Parathyroid adenoma (tissue), 2 donors: ENCODE measurements around the gene ZNF385A.
A peak's percentile ranks its signal among the peaks of the same experiment; 100 is the strongest.

ENCODE experiments used
- H2AFZ ChIP-seq: fragments of 300-600 bp; sonication (generic); one replicate; pipeline ENCODE4 v1.7.0; 2017; ENCODE audit warnings: antibody characterized with exemption, mild to moderate bottlenecking
- H3K27ac ChIP-seq: fragments of 300-600 bp; sonication (generic); one replicate; pipeline ENCODE4 v1.7.0; 2017
- H3K27me3 ChIP-seq: fragments of 300-600 bp; sonication (generic); one replicate; pipeline ENCODE4 v1.7.0; 2017; ENCODE audit warnings: low read length; ENCODE audit not compliant: control insufficient read depth, insufficient read depth
- H3K36me3 ChIP-seq: fragments of 300-600 bp; sonication (generic); one replicate; pipeline ENCODE4 v1.7.0; 2017; ENCODE audit warnings: low read length; ENCODE audit not compliant: control insufficient read depth, insufficient read depth
- H3K4me1 ChIP-seq: fragments of 300-600 bp; sonication (generic); one replicate; pipeline ENCODE4 v1.7.0; 2017; ENCODE audit warnings: control low read depth
- H3K4me2 ChIP-seq: fragments of 300-600 bp; sonication (generic); one replicate; pipeline ENCODE4 v1.7.0; 2017; ENCODE audit warnings: low read length
- H3K4me3 ChIP-seq: fragments of 300-600 bp; sonication (generic); one replicate; pipeline ENCODE4 v1.7.0; 2017; ENCODE audit warnings: low read depth, low read length
- H3K79me2 ChIP-seq: fragments of 300-600 bp; sonication (generic); one replicate; pipeline ENCODE4 v1.7.0; 2017; ENCODE audit warnings: control low read depth
- H3K9ac ChIP-seq: fragments of 300-600 bp; sonication (generic); one replicate; pipeline ENCODE4 v1.7.0; 2017; ENCODE audit warnings: mild to moderate bottlenecking
- H3K9me3 ChIP-seq: fragments of 300-600 bp; sonication (generic); one replicate; pipeline ENCODE4 v1.7.0; 2017; ENCODE audit warnings: low read length; ENCODE audit not compliant: control insufficient read depth
- TF ChIP-seq, protein P1 (sequence below): fragments of 300-600 bp; sonication (generic); IDR thresholded peaks from one replicate; pipeline ENCODE4 v1.7.0; 2017; ENCODE audit warnings: antibody characterized with exemption, mild to moderate bottlenecking
- donor health status: primary hyperparathyroidism.

The ZNF385A gene

DNA sequence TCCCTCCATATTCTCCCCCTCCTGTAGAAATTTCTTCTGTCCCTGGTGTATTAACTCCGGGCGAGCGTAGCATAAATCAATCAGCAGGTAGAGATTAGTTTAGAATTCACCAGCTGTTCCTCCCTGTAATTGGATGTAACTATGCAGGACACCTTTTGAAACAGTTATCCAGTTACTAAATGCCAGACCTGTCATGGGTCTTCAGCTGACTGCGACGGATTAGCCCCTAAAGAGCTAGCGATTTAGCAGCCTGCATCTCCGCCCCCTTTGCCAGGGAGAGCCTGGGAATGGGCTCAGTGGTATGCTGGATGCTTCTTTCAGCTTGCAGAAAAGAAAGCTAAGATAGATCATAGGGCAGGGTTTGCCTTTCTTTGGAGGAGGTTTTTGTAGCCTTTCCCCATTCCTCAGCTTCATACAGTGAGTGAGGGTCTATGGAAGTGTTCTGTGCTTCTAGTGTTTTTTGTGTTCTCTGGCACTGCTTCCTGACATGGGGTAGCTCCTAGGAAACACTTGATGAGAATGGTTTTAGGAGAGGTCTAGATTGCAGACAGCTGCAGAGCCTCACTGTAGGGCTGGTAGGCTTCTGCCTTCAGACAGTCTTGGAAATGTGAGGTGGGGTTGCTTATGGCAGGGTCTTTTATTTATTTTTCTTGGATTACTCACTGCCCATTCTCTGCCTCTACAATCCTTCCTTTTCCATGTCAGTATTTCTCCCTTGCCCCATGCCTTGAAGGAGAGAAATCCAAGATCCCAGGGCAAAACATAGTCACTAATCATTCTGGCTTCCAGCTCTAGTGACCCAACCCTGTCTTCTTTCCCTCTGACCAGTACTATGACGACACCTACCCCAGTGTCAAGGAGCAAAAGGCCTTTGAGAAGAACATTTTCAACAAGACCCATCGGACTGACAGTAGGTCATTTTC is 42.9 kb downstream of the ZNF385A start:
- Histone ChIP-seq H3K27me3 (no peaks in the 10 kb centered on the region), H3K4me3 (no peak overlapping the region), H3K27ac (no peak overlapping the region), H3K36me3 (no peaks in the 10 kb centered on the region), H3K79me2 (no peaks in the 10 kb centered on the region), H3K9ac (no peak overlapping the region), H2AFZ (no peak overlapping the region), H3K4me2 (no peak overlapping the region), H3K4me1 (peaks cover 5% of the 10 kb centered on the region), H3K9me3 (no peaks in the 10 kb centered on the region)
- TF ChIP-seq, protein P1, sequence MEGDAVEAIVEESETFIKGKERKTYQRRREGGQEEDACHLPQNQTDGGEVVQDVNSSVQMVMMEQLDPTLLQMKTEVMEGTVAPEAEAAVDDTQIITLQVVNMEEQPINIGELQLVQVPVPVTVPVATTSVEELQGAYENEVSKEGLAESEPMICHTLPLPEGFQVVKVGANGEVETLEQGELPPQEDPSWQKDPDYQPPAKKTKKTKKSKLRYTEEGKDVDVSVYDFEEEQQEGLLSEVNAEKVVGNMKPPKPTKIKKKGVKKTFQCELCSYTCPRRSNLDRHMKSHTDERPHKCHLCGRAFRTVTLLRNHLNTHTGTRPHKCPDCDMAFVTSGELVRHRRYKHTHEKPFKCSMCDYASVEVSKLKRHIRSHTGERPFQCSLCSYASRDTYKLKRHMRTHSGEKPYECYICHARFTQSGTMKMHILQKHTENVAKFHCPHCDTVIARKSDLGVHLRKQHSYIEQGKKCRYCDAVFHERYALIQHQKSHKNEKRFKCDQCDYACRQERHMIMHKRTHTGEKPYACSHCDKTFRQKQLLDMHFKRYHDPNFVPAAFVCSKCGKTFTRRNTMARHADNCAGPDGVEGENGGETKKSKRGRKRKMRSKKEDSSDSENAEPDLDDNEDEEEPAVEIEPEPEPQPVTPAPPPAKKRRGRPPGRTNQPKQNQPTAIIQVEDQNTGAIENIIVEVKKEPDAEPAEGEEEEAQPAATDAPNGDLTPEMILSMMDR: no peak

DNA sequence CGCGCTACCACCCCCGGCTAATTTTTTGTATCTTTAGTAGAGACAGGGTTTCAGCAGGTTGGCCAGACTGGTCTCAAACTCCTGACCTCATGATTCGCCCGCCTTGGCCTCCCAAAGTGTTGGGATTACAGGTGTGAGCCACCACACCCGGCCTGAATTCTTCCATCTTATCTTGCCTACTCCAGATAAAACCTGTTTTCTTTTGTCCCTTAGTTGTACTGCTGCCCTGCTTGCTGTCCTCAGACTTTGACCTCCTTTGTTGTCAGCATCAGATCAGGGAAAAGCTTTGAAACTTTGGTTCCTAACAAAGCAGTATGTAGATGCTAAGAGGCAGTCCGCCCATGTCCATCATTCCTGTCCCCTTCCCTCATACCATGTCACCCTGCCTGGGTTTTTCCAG is 43.7 kb downstream of the ZNF385A start:
- Histone ChIP-seq H2AFZ (no peak overlapping the region), H3K9me3 (no peaks in the 10 kb centered on the region), H3K4me3 (no peak overlapping the region), H3K79me2 (no peaks in the 10 kb centered on the region), H3K27me3 (no peaks in the 10 kb centered on the region), H3K36me3 (no peaks in the 10 kb centered on the region), H3K4me1 (peaks cover 5% of the 10 kb centered on the region), H3K9ac (no peak overlapping the region), H3K4me2 (no peak overlapping the region), H3K27ac (no peak overlapping the region)
- TF ChIP-seq, protein P1: no peak

DNA sequence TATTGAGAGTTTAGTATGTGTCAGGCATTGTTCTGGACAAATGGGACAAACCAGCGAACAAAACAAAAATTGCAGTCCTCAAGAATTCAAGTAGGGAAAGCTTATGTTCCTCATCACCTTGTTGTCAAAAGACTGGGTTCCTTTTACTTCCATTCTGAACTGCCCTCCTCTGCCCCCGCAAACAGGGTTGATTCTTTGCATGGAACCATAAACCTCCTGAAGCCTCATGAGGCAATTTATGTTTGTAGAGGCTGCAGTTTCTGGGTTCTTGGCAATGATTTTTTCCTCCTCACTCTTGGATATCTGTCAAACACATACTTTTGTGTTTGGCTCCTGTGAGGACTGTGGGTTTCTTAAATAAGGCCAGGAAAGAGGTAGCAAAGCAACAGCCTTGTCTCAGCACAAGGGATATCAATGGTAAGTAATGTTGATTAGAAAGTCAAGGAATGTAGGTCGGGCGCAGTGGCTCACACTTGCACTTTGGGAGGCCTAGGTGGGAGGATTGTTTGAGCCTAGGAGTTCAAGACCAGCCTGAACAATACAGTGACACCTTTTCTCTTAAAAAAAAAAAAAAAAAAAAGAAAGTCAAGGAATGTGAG is 45.7 kb downstream of the ZNF385A start:
- Histone ChIP-seq H3K4me1 (peaks cover 5% of the 10 kb centered on the region), H3K4me3 (no peak overlapping the region), H3K4me2 (no peak overlapping the region), H3K27ac (no peak overlapping the region), H3K27me3 (no peaks in the 10 kb centered on the region), H3K36me3 (no peaks in the 10 kb centered on the region), H3K79me2 (peaks cover 14% of the 10 kb centered on the region), H3K9ac (no peak overlapping the region), H2AFZ (no peak overlapping the region), H3K9me3 (no peaks in the 10 kb centered on the region)
- TF ChIP-seq, protein P1: no peak

DNA sequence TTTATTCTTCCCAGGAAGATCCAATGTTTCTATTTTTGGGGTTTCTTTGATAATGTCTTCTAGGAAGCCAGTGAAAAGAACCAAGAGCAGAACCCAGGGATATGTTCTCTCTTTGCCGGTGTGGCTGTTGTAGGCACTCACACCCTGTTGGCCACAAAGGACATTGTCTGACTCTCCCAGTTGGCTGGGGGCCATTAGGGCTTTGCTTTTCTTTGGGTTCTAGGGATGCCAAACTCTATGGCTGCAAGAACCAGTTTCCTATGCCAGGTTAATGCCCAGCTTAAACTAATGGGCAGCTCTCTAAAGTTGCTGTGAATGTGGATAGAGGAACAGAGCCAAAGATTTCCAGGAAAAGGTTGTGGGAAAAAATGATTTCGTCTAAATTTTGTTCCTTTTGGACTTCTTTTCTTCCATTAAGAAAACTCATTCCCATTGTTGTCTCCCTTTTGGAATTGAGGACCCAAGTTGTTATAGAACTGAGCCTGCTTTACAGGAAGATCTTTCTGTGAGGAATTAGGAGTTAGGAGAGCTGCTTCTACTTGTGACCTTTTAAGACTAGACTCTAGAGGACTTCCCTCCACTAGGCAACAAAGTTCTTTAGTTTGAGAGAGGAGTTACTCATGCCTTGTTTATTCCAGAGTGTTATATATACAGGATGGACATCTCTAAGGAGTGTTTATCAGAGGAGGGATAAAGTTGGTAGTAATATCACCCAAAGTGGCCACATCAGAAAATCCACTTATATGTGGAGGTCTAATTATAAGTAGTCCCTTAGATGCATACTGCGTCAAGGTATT is 46.5 kb downstream of the ZNF385A start:
- H3K4me1 ChIP-seq: peaks cover 5% of the 10 kb centered on the region
- H3K4me2 ChIP-seq: peak overlapping the region; percentile 1
- no peak overlapping the region for H3K27ac ChIP-seq
- H2AFZ ChIP-seq: no peak overlapping the region
- H3K9me3 ChIP-seq: no peaks in the 10 kb centered on the region
- TF ChIP-seq, protein P1: no peak
- H3K9ac ChIP-seq: no peak overlapping the region
- H3K27me3 ChIP-seq: no peaks in the 10 kb centered on the region
- no peaks in the 10 kb centered on the region for H3K36me3 ChIP-seq
- H3K4me3 ChIP-seq: no peak overlapping the region
- H3K79me2 ChIP-seq: peaks cover 20% of the 10 kb centered on the region
